MCF 10A (cell line): Measurements from ENCODE around the gene RBBP6. TPM values are rescaled to one million over a fixed set of nuclear protein-coding genes. Genes with fewer than 3 reads are reported as not detected.

Experiments
- BruUV-seq: library from RNA; stranded (reverse); fragments of 400-500 nt; replicated peaks from 2 replicates; lab custom pipeline; 2021; lab: Mats Ljungman, UMichigan
- CTCF ChIA-PET: fragments of 300-600 bp; sonication (Branson Sonifier 250); formaldehyde crosslinking; extraction: SDS; loops from one replicate; lab custom pipeline; 2021; ENCODE audit warnings: antibody characterized with exemption, inconsistent platforms; lab: Yijun Ruan, JAX
- POLR2A ChIA-PET: fragments of 300-600, 350-650 bp; sonication (Branson Sonifier 250); formaldehyde crosslinking; extraction: SDS; loops from one replicate; lab custom pipeline; 2020; ENCODE audit warnings: antibody characterized with exemption, inconsistent platforms; lab: Yijun Ruan, JAX
- DNase-seq: peaks from one replicate; pipeline ENCODE4 v3.0.0-alpha.2; 2018; ENCODE audit not compliant: unreplicated experiment
- H3K27ac Mint-ChIP-seq: one replicate; pipeline ENCODE4 v1.8.0; 2022; ENCODE audit warnings: mild to moderate bottlenecking, low read depth, mixed read lengths; ENCODE audit not compliant: unreplicated experiment
- H3K27me3 Mint-ChIP-seq: one replicate; pipeline ENCODE4 v1.8.0; 2022; ENCODE audit warnings: mixed read lengths; ENCODE audit not compliant: insufficient read depth, unreplicated experiment
- H3K36me3 Mint-ChIP-seq: one replicate; pipeline ENCODE4 v1.8.0; 2022; ENCODE audit warnings: mild to moderate bottlenecking, moderate library complexity, mixed read lengths; ENCODE audit not compliant: insufficient read depth, unreplicated experiment
- H3K4me1 Mint-ChIP-seq: one replicate; pipeline ENCODE4 v1.8.0; 2022; ENCODE audit warnings: mixed read lengths; ENCODE audit not compliant: insufficient read depth, unreplicated experiment
- H3K4me3 Mint-ChIP-seq: one replicate; pipeline ENCODE4 v1.8.0; 2022; ENCODE audit warnings: mild to moderate bottlenecking, moderate library complexity, mixed read lengths; ENCODE audit not compliant: unreplicated experiment
- H3K9me3 Mint-ChIP-seq: one replicate; pipeline ENCODE4 v1.8.0; 2022; ENCODE audit warnings: mixed read lengths; ENCODE audit not compliant: unreplicated experiment
- CTCF ChIP-seq: fragments of 200-600 bp; IDR thresholded peaks from one replicate; pipeline ENCODE4 v1.8.0; 2022; ENCODE audit warnings: antibody characterized with exemption, mild to moderate bottlenecking; ENCODE audit not compliant: unreplicated experiment
- intact Hi-C: fragments of 100-400 bp; cut with micrococcal nuclease; formaldehyde crosslinking; loops from 2 replicates; pipeline ENCODE4 v1.14.1; 2022
- total RNA-seq: library from RNA; stranded (reverse); gene quantifications from 2 replicates; pipeline ENCODE4 v1.2.3, GENCODE V29; 2022

Gene RBBP6
- total RNA-seq, 1 experiment from 2014 or later, result 50.1 TPM

DNA sequence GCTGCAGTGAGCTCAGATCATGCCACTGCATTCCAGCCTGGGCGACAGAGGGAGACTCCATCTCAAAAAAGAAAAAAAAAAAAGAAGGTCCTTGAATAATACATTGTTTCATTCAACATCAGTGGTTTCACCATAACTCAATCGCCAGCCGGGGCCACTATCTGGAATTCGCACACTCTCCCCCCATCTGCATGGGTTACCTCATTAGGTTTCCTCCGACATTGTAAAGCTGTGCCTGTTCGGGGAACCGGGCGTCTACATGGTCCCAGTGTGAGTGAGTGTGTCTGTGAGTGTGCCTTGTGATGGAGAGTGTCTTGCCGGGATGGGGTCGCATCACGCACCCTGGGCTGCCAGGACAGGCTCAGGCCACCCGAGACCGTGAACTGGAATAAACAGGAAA is 16.6 kb upstream of the RBBP6 start:
- no peak for TF ChIP-seq CTCF
- H3K4me3 Mint-ChIP-seq, result no peak overlapping the region
- DNase-seq, result no peak
- H3K4me1 Mint-ChIP-seq, result peaks cover 16% of the 10 kb centered on the region
- H3K9me3 Mint-ChIP-seq, result no peaks in the 10 kb centered on the region
- BruUV-seq, result no TSS peak
- POLR2A ChIA-PET, result no interaction called here
- H3K27ac Mint-ChIP-seq, result no peak overlapping the region
- H3K36me3 Mint-ChIP-seq, result peaks cover 5% of the 10 kb centered on the region
- H3K27me3 Mint-ChIP-seq, result no peaks in the 10 kb centered on the region
- intact Hi-C loops, result loop anchor here (10.0 kb wide), 1 partner anchor 582 kb away; no protein-coding TSS in a partner anchor
- CTCF ChIA-PET, result interaction anchor here (0.7 to 1.9 kb wide), 5 partner anchors 11 to 482 kb away, joined by 3 to 4 read pairs (median 3); no protein-coding TSS in a partner anchor

- no peak for DNase-seq
- POLR2A ChIA-PET, result interaction anchor here (0.6 kb wide), 1 partner anchor 339 kb away, joined by 3 read pairs; no protein-coding TSS in a partner anchor
- no peaks in the 10 kb centered on the region for H3K9me3 Mint-ChIP-seq
- H3K4me3 Mint-ChIP-seq, result no peak overlapping the region
- H3K4me1 Mint-ChIP-seq, result peaks cover 16% of the 10 kb centered on the region
- H3K27me3 Mint-ChIP-seq, result no peaks in the 10 kb centered on the region
- H3K27ac Mint-ChIP-seq, result no peak overlapping the region
- no TSS peak for BruUV-seq
- peaks cover 5% of the 10 kb centered on the region for H3K36me3 Mint-ChIP-seq
- intact Hi-C loops, result loop anchor here (10.0 kb wide), 1 partner anchor 581 kb away; no protein-coding TSS in a partner anchor
- no peak for TF ChIP-seq CTCF
- CTCF ChIA-PET, result interaction anchor here (0.8 to 1.6 kb wide), 8 partner anchors 8 to 482 kb away, joined by 3 to 4 read pairs (median 3); no protein-coding TSS in a partner anchor
Measured at GRCh38 chr16:24523569-24523968, 15.8 kb upstream of the RBBP6 start.

- H3K36me3 Mint-ChIP-seq, result peaks cover 5% of the 10 kb centered on the region
- H3K4me3 Mint-ChIP-seq, result no peak overlapping the region
- ChIA-PET POLR2A (interaction anchor here (1.7 to 4.6 kb wide), 2 partner anchors 8 to 16 kb away, joined by 13 to 66 read pairs; partner anchors contain the start of gene RBBP6), CTCF (interaction anchor here (0.6 to 1.5 kb wide), 8 partner anchors 8 to 276 kb away, joined by 3 to 5 read pairs (median 4); no protein-coding TSS in a partner anchor)
- intact Hi-C loops, result loop anchor here (10.0 kb wide), 1 partner anchor 580 kb away; no protein-coding TSS in a partner anchor
- H3K27ac Mint-ChIP-seq, result no peak overlapping the region
- no TSS peak for BruUV-seq
- DNase-seq, result no peak
- no peaks in the 10 kb centered on the region for H3K9me3 Mint-ChIP-seq
- H3K27me3 Mint-ChIP-seq, result no peaks in the 10 kb centered on the region
- TF ChIP-seq CTCF, result no peak
- peaks cover 16% of the 10 kb centered on the region for H3K4me1 Mint-ChIP-seq
Measured at GRCh38 chr16:24524855-24525677, 14.3 kb upstream of the RBBP6 start.
